ENCODE data around the gene NDFIP1. TPM values are rescaled to one million over a fixed set of nuclear protein-coding genes. Genes with fewer than 3 reads are reported as not detected.

NDFIP1 gene
- total RNA-seq, 4 donors from 2014 or later, result 185 to 351 (median 297) TPM

GRCh38 chr5:142091012-142091411, 17.6 kb upstream of the NDFIP1 start:
- H3K9me3 ChIP-seq, result no peaks in the 10 kb centered on the region

GRCh38 chr5:142091922-142092321, 16.7 kb upstream of the NDFIP1 start:
- intact Hi-C loops (cut with DNase I), result no loop called here
- no peak for DNase-seq
- Histone ChIP-seq H3K9me3 (no peaks in the 10 kb centered on the region), H3K4me3 (replicated peaks in 1 of 3) (no peak overlapping the region), H3K4me1 (peaks cover 20 to 53% of the 10 kb centered on the region in 2 donors), H3K27ac (no peak overlapping the region), H3K27me3 (no peaks in the 10 kb centered on the region), H3K36me3 (no peaks in the 10 kb centered on the region)
- TF ChIP-seq POLR2A (IDR thresholded peaks at IDR 0.05) (no peak), CTCF (IDR thresholded peaks at IDR 0.05) (no peak)
- WGBS, 2 donors, result 40 to 66% methylated on average over 2 of the region's 2 CpGs

More at GRCh38 chr5:142091012-142091411, 17.6 kb upstream of the NDFIP1 start:
- Histone ChIP-seq H3K36me3 (no peaks in the 10 kb centered on the region), H3K4me3 (replicated peaks in 1 of 3) (no peak overlapping the region), H3K27me3 (no peaks in the 10 kb centered on the region), H3K27ac (no peak overlapping the region), H3K4me1 (peaks cover 12 to 44% of the 10 kb centered on the region in 2 donors)
- DNase-seq, result no peak
- 39 to 93% methylated on average over 1 of the region's 1 CpG for WGBS, 2 donors
- TF ChIP-seq CTCF (IDR thresholded peaks at IDR 0.05) (no peak), POLR2A (IDR thresholded peaks at IDR 0.05) (no peak)
- intact Hi-C loops (cut with DNase I), result no loop called here

GRCh38 chr5:142095035-142095434, 13.5 kb upstream of the NDFIP1 start:
- no peaks in the 10 kb centered on the region for H3K9me3 ChIP-seq
- H3K27me3 ChIP-seq, result no peaks in the 10 kb centered on the region
- intact Hi-C loops (cut with DNase I), result no loop called here
- peaks cover 30 to 47% of the 10 kb centered on the region in 2 donors for H3K4me1 ChIP-seq
- no peaks in the 10 kb centered on the region for H3K36me3 ChIP-seq
- DNase-seq, result no peak
- WGBS, 2 donors, result 49 to 53% methylated on average over 4 of the region's 4 CpGs
- H3K4me3 ChIP-seq (replicated peaks in 1 of 3), result no peak overlapping the region
- no peak for TF ChIP-seq CTCF (IDR thresholded peaks at IDR 0.05)
- TF ChIP-seq POLR2A (IDR thresholded peaks at IDR 0.05), result no peak
- H3K27ac ChIP-seq, result peak overlapping the region; percentile 88 to 100 (median 95)

- Histone ChIP-seq H3K27me3 (no peaks in the 10 kb centered on the region), H3K4me3 (replicated peaks in 1 of 3) (no peak overlapping the region), H3K36me3 (no peaks in the 10 kb centered on the region), H3K4me1 (peaks cover 30 to 43% of the 10 kb centered on the region in 2 donors), H3K9me3 (no peaks in the 10 kb centered on the region), H3K27ac (peak overlapping the region; percentile 88 to 100 (median 95))
- intact Hi-C loops (cut with DNase I), result no loop called here
- no peak for TF ChIP-seq CTCF (IDR thresholded peaks at IDR 0.05)
- TF ChIP-seq POLR2A (IDR thresholded peaks at IDR 0.05), result peak in 1 of 2 donors; percentile 64
- 58 to 63% methylated on average over 8 of the region's 8 CpGs for WGBS, 2 donors
- peak; percentile 86 to 87 for DNase-seq
These were observed 12.8 kb upstream of the NDFIP1 start for GRCh38 chr5:142095651-142096330.

- 36 to 45% methylated on average over 3 of the region's 3 CpGs for WGBS, 2 donors
- TF ChIP-seq POLR2A (IDR thresholded peaks at IDR 0.05) (peak in 1 of 2 donors; percentile 60), CTCF (IDR thresholded peaks at IDR 0.05) (no peak)
- H3K4me3 ChIP-seq (replicated peaks in 1 of 3), result no peak overlapping the region
- H3K27ac ChIP-seq, result peak overlapping the region; percentile 88 to 100 (median 95)
- no peaks in the 10 kb centered on the region for H3K36me3 ChIP-seq
- peaks cover 30 to 43% of the 10 kb centered on the region in 2 donors for H3K4me1 ChIP-seq
- peak; percentile 76 to 80 for DNase-seq
- H3K27me3 ChIP-seq, result no peaks in the 10 kb centered on the region
- intact Hi-C loops (cut with DNase I), result no loop called here
- no peaks in the 10 kb centered on the region for H3K9me3 ChIP-seq
These were observed 12.2 kb upstream of the NDFIP1 start for GRCh38 chr5:142096382-142096781.
